Kidney epithelial cell (primary cell): ENCODE data around the gene PPP6R3. TPM values are rescaled to one million over a fixed set of nuclear protein-coding genes. Genes with fewer than 3 reads are reported as not detected.
A peak's percentile ranks its signal among the peaks of the same experiment; 100 is the strongest.

Experiments used
- DNase-seq: peaks from one replicate; pipeline ENCODE4 v3.0.0-alpha.2; 2010; ENCODE audit warnings: low read depth
- H3K27me3 ChIP-seq: 2 replicates; pipeline ENCODE4 v1.6.0; 2011; ENCODE audit warnings: low read length; ENCODE audit not compliant: control insufficient read depth, insufficient read depth
- H3K36me3 ChIP-seq: 2 replicates; pipeline ENCODE4 v1.5.1; 2011; ENCODE audit warnings: low read length; ENCODE audit not compliant: control insufficient read depth, insufficient read depth
- H3K4me3 ChIP-seq: 2 replicates; pipeline ENCODE4 v1.5.1; 2011; ENCODE audit warnings: low read depth, mild to moderate bottlenecking, control low read depth, low read length
- total RNA-seq: library from RNA; depleted of rRNA; stranded (reverse); fragments of >200 nt; gene quantifications from 2 replicates; pipeline ENCODE4 v1.2.3, GENCODE V29; 2015
- TF ChIP-seq, protein P1 (sequence below): IDR thresholded peaks from 2 replicates; pipeline ENCODE4 v1.5.1; 2011; ENCODE audit warnings: mild to moderate bottlenecking, moderate library complexity, low read length, control low read depth, inconsistent platforms; ENCODE audit not compliant: insufficient read depth, poor library complexity, severe bottlenecking

The PPP6R3 gene
- total RNA-seq, 1 donor from 2014 or later = 71.7 TPM

DNA sequence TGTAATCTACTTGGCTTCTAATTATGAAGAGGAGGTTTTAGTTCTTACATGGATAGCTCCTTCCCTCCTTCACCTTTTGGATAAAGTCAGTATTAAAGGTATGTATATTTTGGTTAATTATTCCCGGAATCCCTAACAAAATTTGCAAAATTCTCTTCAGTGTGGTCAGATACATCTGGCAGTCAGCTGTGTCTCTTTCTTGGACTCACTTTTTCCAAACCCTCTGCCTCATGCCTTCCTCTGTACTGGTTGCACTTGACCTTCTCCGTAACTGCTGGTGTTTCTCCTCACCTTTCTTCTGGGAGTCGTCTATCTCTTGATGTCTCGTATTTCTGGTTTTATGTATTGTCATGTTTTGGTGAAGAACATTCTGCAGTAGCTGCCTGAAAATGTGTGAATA, 62.5 kb downstream of the PPP6R3 start:
- no peak for DNase-seq
- no peaks in the 10 kb centered on the region for H3K27me3 ChIP-seq
- TF ChIP-seq, protein P1, sequence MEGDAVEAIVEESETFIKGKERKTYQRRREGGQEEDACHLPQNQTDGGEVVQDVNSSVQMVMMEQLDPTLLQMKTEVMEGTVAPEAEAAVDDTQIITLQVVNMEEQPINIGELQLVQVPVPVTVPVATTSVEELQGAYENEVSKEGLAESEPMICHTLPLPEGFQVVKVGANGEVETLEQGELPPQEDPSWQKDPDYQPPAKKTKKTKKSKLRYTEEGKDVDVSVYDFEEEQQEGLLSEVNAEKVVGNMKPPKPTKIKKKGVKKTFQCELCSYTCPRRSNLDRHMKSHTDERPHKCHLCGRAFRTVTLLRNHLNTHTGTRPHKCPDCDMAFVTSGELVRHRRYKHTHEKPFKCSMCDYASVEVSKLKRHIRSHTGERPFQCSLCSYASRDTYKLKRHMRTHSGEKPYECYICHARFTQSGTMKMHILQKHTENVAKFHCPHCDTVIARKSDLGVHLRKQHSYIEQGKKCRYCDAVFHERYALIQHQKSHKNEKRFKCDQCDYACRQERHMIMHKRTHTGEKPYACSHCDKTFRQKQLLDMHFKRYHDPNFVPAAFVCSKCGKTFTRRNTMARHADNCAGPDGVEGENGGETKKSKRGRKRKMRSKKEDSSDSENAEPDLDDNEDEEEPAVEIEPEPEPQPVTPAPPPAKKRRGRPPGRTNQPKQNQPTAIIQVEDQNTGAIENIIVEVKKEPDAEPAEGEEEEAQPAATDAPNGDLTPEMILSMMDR = no peak

DNA sequence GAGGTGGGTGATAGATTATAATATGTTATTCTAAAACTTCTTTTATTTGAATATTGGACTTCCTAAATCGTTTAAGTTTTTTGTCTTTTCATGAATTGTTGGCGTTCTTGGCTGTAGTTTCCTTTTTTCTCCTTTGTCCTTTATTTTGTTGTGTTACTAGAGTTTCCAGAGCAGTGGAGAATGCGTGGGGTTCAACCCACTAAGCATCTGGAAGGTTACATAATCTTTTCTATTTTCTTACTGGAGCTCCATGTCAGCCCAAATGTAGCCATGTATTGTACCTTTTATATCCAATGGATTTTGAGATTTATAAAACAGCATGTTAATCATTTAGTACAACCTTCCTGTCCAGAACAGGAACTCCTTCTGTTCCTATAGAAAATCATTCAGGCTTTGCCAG, 63.2 kb downstream of the PPP6R3 start:
- TF ChIP-seq, protein P1 = no peak
- no peak for DNase-seq
- Histone ChIP-seq H3K4me3 (no peak overlapping the region), H3K36me3 (peaks cover 6% of the 10 kb centered on the region), H3K27me3 (no peaks in the 10 kb centered on the region)

More for the DNA sequence above, 62.5 kb downstream of the PPP6R3 start:
- H3K4me3 ChIP-seq = no peak overlapping the region
- peaks cover 6% of the 10 kb centered on the region for H3K36me3 ChIP-seq

DNA sequence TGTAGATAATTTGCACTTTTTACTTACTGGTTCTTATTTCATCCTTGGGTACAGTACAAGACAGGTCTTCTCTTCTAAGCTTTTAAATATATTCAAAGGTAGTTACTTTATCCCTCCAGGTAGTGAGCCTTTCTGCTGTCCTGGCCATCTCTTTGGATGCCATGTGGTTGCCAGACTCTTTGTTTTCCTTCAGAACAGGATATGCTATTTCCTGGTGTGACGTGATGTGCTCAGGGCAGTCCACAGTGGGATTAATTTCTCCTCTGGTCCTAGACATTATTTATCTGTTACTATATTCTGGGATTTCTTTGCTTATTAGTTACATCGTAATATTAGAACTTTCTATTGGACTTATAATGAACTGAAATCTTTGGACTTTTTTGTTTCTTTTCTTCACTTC, 63.7 kb downstream of the PPP6R3 start:
- Histone ChIP-seq H3K4me3 (no peak overlapping the region), H3K27me3 (no peaks in the 10 kb centered on the region), H3K36me3 (peaks cover 6% of the 10 kb centered on the region)
- TF ChIP-seq, protein P1 = no peak
- no peak for DNase-seq

DNA sequence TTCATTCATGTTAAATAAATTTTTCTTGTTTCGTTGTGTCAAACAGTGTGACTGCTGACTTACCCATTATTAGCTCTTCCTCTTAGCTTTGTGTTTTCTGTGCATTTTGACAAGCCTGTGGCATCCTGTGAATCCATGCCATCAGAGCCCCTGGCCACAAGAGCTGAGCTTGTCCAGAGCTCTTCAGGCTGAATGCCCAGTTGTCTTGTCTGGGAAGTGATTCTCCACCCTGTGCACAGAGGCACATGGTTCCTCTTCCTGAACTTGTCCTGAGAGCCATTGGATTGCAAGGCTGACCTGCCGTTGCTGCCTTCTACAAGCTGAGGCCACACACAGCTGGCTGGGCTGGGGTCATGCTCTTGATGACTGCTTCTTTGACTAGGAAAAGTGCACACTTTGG, 64.1 kb downstream of the PPP6R3 start:
- Histone ChIP-seq H3K27me3 (no peaks in the 10 kb centered on the region), H3K4me3 (no peak overlapping the region), H3K36me3 (peaks cover 6% of the 10 kb centered on the region)
- TF ChIP-seq, protein P1 = no peak
- no peak for DNase-seq

DNA sequence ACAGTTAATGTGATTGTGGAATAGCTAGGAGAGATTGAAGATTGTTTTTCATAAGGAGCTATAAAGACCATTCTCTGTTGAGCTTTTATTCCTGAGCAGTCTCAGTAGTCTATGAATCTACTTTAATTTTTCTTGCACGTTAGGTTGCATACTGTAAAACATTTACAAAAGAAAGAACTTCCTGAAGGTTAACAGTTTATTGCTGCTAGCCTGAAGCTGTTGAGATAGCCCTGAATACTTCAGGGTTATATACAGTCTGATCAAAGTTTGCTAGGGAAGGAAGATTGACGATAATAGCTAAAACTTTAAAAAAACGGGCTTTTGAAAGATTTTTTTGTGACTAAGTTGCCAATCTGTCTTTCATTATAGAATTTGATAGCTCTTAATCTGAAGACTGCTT, 64.8 kb downstream of the PPP6R3 start:
- Histone ChIP-seq H3K36me3 (peaks cover 5% of the 10 kb centered on the region), H3K4me3 (no peak overlapping the region), H3K27me3 (no peaks in the 10 kb centered on the region)
- TF ChIP-seq, protein P1 = no peak
- DNase-seq = no peak

- Histone ChIP-seq H3K36me3 (peaks cover 5% of the 10 kb centered on the region), H3K4me3 (no peak overlapping the region), H3K27me3 (no peaks in the 10 kb centered on the region)
- TF ChIP-seq, protein P1 = no peak
- DNase-seq = peak; percentile 38
These were observed 65.4 kb downstream of the PPP6R3 start for GRCh38 chr11:68525930-68526329.
